ENCODE measurements around the gene SORBS2.
"Not testable (repeated sequence)": the region's sequence is repeated elsewhere in the genome, so short reads cannot be mapped to it uniquely, and the experiment has no call there.

Gene SORBS2

DNA sequence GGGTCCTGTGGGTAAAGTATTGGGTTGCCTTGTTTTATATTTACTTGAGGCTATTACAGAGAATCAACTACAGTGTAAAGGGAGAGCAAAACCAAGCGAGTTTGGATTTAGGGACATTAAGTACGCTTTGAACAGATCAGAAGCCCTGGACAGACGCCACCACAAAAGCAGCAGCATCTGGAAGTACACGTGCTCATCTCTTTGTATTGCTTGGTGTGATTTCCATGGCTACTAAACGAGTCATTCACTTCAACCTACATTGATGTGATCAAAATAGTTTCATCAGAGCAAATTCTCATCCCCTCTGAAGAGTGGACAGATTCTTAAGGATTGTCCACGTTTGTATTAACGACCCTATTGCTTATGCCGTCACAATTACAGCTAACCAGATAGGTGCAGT lies 85.1 kb downstream of the SORBS2 start:
- H3K4me1 ChIP-seq (ENCODE audit: control insufficient read depth, insufficient read depth, low read length), result peaks cover 2% of the 10 kb centered on the region
- H3K27me3 ChIP-seq (ENCODE audit: control insufficient read depth, insufficient read depth, low read length), result no peaks in the 10 kb centered on the region
- H3K27ac ChIP-seq (ENCODE audit: low read length), result no peak overlapping the region
- no peak for DNase-seq (ENCODE audit: low read depth, low spot score)
- no peak overlapping the region for H3K4me3 ChIP-seq (ENCODE audit: low read length)
- no CpG with 5 or more reads among the region's 8 CpGs for WGBS (ENCODE audit: insufficient coverage, insufficient read length)
- H3K36me3 ChIP-seq (ENCODE audit: control insufficient read depth, insufficient read depth, low read length), result no peaks in the 10 kb centered on the region
- H3K9me3 ChIP-seq (ENCODE audit: control insufficient read depth, insufficient read depth, low read length), result no peaks in the 10 kb centered on the region

DNA sequence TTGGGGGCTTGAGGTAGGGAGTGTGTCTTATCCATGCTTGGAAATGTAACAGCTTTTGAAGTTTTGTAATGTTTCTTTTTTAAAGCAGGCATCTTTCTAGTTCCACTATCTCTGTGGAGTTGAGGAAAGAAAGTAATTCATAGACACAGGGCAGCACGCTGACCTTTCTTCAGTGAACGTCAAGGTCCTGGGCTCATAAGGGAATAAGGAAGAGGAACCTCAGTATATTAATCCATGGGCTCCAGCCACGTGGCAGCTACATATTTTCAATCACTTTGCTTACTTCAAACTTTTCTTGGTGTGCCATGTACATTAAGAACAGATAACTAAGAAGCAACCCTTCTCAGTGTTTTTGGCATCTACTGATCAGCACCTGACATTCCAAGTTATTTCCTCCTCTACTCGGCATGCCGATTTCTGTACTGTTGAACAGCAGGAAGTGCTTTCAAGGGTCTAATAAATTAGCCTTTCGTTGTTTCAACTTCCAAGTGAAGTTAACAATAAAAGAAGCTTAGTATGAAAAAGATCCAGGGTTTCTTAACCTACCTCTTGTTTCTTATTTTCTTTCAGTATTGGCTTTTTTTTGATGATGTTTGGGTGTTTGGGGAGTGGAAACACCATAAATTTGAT lies 88.2 kb downstream of the SORBS2 start:
- H3K4me3 ChIP-seq (ENCODE audit: low read length), result no peak overlapping the region
- H3K4me1 ChIP-seq (ENCODE audit: control insufficient read depth, insufficient read depth, low read length), result no peaks in the 10 kb centered on the region
- H3K27ac ChIP-seq (ENCODE audit: low read length), result no peak overlapping the region

DNA sequence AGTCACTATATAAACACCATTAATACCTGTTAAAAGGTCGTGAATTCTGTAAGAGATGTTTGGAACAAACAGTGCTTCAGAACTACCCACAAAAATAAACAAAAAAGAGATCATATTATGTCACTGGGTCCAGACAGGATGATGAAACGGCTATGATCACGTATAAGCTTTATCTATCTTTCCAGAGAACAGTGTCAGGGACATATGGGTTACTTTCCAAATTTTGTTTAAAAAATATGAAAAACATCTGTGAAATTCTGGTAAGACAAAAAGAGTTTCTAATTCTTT lies 90.0 kb downstream of the SORBS2 start:
- H3K27me3 ChIP-seq (ENCODE audit: control insufficient read depth, insufficient read depth, low read length), result no peaks in the 10 kb centered on the region
- no peaks in the 10 kb centered on the region for H3K36me3 ChIP-seq (ENCODE audit: control insufficient read depth, insufficient read depth, low read length)
- H3K27ac ChIP-seq (ENCODE audit: low read length), result no peak overlapping the region
- no peak overlapping the region for H3K4me3 ChIP-seq (ENCODE audit: low read length)
- no CpG with 5 or more reads among the region's 3 CpGs for WGBS (ENCODE audit: insufficient coverage, insufficient read length)
- no peak for DNase-seq (ENCODE audit: low read depth, low spot score)
- no peaks in the 10 kb centered on the region for H3K4me1 ChIP-seq (ENCODE audit: control insufficient read depth, insufficient read depth, low read length)
- H3K9me3 ChIP-seq (ENCODE audit: control insufficient read depth, insufficient read depth, low read length), result no peaks in the 10 kb centered on the region

More for the DNA sequence above, 88.2 kb downstream of the SORBS2 start:
- WGBS (ENCODE audit: insufficient coverage, insufficient read length), result no CpG with 5 or more reads among the region's 6 CpGs
- H3K36me3 ChIP-seq (ENCODE audit: control insufficient read depth, insufficient read depth, low read length), result no peaks in the 10 kb centered on the region
- no peaks in the 10 kb centered on the region for H3K9me3 ChIP-seq (ENCODE audit: control insufficient read depth, insufficient read depth, low read length)
- no peak for DNase-seq (ENCODE audit: low read depth, low spot score)
- H3K27me3 ChIP-seq (ENCODE audit: control insufficient read depth, insufficient read depth, low read length), result no peaks in the 10 kb centered on the region

DNA sequence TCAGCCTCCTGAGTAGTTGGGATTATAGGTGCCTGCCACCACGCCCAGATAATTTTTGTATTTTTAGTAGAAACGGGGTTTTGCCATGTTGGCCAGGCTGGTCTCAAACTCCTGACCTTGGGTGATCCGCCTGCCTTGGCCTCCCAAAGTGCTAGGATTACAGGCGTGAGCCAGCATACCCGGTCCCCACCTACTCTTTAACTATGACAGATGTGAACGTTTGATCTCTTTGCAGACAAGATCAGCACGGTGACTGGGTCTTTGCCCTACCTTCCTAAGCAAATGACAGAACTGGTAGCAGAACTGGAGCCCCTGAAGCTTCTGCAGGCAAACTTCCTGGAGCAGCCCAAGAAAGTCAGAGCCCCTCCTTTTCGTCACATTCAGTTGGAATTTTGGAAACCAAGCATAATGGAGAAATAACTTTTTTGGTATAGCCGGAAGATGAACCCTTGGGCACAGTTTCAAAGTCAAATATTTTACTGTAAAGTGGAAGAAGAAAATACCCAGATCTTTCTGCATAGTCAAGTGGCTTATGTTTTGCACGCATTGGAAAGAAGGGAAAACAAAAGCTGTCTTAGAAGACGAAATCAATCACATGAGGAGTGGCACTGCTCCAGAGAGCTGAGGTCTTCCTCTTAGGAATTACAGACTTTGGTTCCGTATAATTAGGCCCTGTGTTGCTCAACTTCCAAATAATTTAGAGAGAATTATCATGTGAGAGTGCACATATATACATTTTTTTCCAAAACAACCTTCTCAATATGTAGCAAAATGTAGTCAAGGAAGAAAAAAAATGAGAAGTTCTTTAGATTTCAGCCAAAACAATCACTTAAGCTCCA lies 90.6 kb downstream of the SORBS2 start:
- Histone ChIP-seq H3K36me3 (ENCODE audit: control insufficient read depth, insufficient read depth, low read length) (no peaks in the 10 kb centered on the region), H3K4me1 (ENCODE audit: control insufficient read depth, insufficient read depth, low read length) (no peaks in the 10 kb centered on the region), H3K4me3 (ENCODE audit: low read length) (no peak overlapping the region), H3K27ac (ENCODE audit: low read length) (no peak overlapping the region), H3K27me3 (ENCODE audit: control insufficient read depth, insufficient read depth, low read length) (no peaks in the 10 kb centered on the region), H3K9me3 (ENCODE audit: control insufficient read depth, insufficient read depth, low read length) (no peaks in the 10 kb centered on the region)
- no peak for DNase-seq (ENCODE audit: low read depth, low spot score)
- no CpG with 5 or more reads among the region's 12 CpGs for WGBS (ENCODE audit: insufficient coverage, insufficient read length)

DNA sequence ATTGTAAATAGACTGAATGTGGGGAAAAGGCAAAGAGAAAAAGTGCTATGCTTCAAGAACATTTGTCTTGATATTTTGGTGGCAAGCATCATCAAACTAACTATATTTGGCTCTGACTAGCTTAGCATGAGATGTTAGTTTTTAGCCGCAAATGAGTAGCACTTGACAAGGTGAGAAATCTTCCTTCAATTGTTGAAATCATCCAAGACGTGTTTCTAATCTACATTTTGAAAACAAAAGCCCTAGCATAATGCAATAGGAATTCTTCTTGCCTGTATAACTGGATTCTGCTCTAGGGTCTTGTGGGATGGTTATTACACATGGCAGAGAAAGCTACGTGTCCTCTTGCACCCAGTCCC lies 92.5 kb downstream of the SORBS2 start:
- no peaks in the 10 kb centered on the region for H3K27me3 ChIP-seq (ENCODE audit: control insufficient read depth, insufficient read depth, low read length)
- no CpG with 5 or more reads among the region's 3 CpGs for WGBS (ENCODE audit: insufficient coverage, insufficient read length)
- no peak for DNase-seq (ENCODE audit: low read depth, low spot score)
- no peak overlapping the region for H3K27ac ChIP-seq (ENCODE audit: low read length)
- H3K4me1 ChIP-seq (ENCODE audit: control insufficient read depth, insufficient read depth, low read length), result 0 out of 2 replicates have a peak, but pooled peaks cover 1% of the 10 kb centered on the region
- no peak overlapping the region for H3K4me3 ChIP-seq (ENCODE audit: low read length)
- no peaks in the 10 kb centered on the region for H3K9me3 ChIP-seq (ENCODE audit: control insufficient read depth, insufficient read depth, low read length)
- H3K36me3 ChIP-seq (ENCODE audit: control insufficient read depth, insufficient read depth, low read length), result no peaks in the 10 kb centered on the region

DNA sequence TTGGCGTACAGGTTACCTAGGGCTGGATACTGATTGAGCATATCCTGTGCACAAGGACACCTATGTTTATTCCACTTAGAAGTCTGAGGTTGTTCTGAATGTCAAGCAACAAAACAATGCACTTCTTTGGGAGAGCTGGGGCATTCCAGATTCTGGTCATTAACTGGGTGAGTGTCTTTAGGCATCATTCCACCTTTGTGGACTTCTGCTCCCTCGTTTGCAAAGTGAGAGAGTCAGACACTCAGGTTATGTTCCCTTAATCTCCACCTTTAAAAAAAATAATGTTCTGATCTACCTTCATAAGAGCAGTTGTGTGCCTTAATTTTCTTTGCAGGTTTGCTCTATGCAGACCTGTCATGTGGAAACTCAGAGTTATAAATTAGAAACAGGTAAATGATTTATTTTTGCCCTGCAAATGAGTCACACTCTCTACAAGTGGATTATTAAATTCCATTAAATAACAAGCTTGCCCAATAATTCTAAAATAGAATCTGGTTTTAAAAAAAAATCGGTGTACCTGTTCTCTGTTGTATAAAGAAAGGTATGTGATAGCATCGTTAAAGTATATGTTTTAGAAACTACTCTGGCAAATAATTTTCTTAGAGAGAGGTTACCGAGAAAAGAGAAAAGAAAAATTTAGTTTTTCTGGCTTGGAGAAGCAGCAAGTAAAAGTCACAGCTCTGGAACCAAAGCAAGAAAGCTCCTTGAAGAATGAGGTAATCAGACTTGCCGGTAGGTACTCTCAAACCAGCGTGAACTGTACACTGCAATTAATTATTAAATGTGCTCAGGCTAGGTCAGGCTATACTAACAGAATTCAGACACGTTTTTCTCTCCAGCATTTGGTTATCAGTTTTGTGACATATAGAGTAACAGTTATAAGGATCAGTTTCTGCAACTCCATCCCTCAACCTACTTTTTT lies 93.2 kb downstream of the SORBS2 start:
- no peak overlapping the region for H3K27ac ChIP-seq (ENCODE audit: low read length)
- DNase-seq (ENCODE audit: low read depth, low spot score), result no peak
- no peak overlapping the region for H3K4me3 ChIP-seq (ENCODE audit: low read length)
- 100% methylated on average over 2 of the region's 8 CpGs for WGBS (ENCODE audit: insufficient coverage, insufficient read length)
- no peaks in the 10 kb centered on the region for H3K27me3 ChIP-seq (ENCODE audit: control insufficient read depth, insufficient read depth, low read length)
- H3K4me1 ChIP-seq (ENCODE audit: control insufficient read depth, insufficient read depth, low read length), result 0 out of 2 replicates have a peak, but pooled peaks cover 1% of the 10 kb centered on the region
- H3K9me3 ChIP-seq (ENCODE audit: control insufficient read depth, insufficient read depth, low read length), result no peaks in the 10 kb centered on the region
- no peaks in the 10 kb centered on the region for H3K36me3 ChIP-seq (ENCODE audit: control insufficient read depth, insufficient read depth, low read length)

DNA sequence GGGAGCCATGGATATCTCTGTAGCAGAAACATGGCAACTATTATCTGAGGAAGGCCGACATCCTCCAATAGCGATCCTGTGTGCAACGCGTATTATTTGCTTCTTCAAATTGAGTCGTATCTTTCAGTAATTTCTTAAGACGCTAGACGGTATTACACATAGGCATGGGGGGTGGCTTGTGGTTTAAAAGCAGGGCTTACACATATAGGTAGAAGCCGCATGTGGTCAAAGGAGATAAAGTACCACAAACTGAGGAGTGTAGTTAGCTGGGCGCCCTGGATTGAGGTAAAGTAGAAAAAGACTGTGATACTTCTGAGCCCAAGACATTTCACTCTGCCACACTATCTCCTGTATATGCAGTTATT lies 94.6 kb downstream of the SORBS2 start:
- DNase-seq (ENCODE audit: low read depth, low spot score), result no peak
- no CpG with 5 or more reads among the region's 9 CpGs for WGBS (ENCODE audit: insufficient coverage, insufficient read length)
- Histone ChIP-seq H3K27me3 (ENCODE audit: control insufficient read depth, insufficient read depth, low read length) (no peaks in the 10 kb centered on the region), H3K9me3 (ENCODE audit: control insufficient read depth, insufficient read depth, low read length) (no peaks in the 10 kb centered on the region), H3K27ac (ENCODE audit: low read length) (no peak overlapping the region), H3K4me1 (ENCODE audit: control insufficient read depth, insufficient read depth, low read length) (0 out of 2 replicates have a peak, but pooled peaks cover 1% of the 10 kb centered on the region), H3K4me3 (ENCODE audit: low read length) (no peak overlapping the region), H3K36me3 (ENCODE audit: control insufficient read depth, insufficient read depth, low read length) (no peaks in the 10 kb centered on the region)

DNA sequence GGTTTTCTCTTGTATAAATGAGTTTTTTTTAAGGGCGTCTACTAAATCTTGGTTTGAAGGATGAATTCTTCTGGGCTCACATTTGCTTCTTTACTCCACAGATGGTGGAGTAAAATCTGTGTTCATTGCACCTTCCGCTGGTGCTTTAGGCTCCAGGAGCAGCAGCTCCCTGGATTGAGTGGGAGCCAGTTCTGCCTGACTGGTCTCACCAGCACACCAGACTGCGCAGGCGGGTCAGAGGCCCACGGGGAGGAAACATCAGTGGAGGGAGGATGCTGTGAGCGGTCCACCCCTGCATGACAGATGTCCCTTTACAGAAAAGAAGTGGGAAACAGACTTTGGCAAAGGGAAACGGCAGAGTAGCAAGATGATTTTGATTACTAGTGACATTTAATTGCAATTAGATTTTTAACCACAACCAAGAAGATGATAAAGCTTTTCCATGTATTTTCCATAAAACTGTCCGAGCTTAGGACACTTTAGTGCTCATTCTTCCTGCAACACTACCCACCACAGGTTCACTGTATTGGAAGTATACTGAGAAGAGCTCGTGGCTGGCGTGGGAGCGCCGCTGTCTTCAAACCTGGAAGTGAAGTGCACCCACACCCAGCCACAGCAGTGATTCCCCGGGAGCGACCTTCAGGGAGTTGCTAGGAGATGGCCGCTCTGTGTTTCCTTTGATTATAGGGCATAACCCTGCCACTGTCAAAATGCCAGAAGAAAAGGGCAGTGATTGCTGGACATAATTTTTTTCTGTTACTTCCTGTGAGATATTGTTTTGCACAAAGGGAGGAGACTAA lies 95.2 kb downstream of the SORBS2 start:
- WGBS (ENCODE audit: insufficient coverage, insufficient read length), result no CpG with 5 or more reads among the region's 15 CpGs
- Histone ChIP-seq H3K4me3 (ENCODE audit: low read length) (no peak overlapping the region), H3K9me3 (ENCODE audit: control insufficient read depth, insufficient read depth, low read length) (no peaks in the 10 kb centered on the region), H3K4me1 (ENCODE audit: control insufficient read depth, insufficient read depth, low read length) (0 out of 2 replicates have a peak, but pooled peaks cover 1% of the 10 kb centered on the region), H3K27me3 (ENCODE audit: control insufficient read depth, insufficient read depth, low read length) (no peaks in the 10 kb centered on the region), H3K36me3 (ENCODE audit: control insufficient read depth, insufficient read depth, low read length) (no peaks in the 10 kb centered on the region), H3K27ac (ENCODE audit: low read length) (no peak overlapping the region)
- DNase-seq (ENCODE audit: low read depth, low spot score), result no peak

DNA sequence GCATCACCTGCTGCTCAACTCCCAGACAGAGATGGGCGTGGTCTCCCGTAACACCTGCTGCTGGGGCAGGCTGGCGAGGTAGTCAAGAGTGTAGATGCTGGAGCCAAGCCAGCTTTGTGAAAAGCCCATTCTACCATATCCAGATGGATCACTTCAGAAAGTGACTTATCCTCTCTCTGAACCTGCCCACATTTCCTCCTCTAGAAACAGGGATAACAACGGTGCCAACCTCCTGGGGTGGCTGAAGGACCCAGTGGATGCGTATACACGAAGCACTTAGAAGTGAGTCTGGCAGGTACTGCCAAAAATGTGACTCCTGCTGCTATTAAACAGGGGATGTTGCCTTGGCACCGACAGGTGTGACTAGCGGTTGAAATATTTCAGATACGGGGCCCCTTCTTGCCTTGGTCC lies 95.8 kb downstream of the SORBS2 start:
- no peaks in the 10 kb centered on the region for H3K9me3 ChIP-seq (ENCODE audit: control insufficient read depth, insufficient read depth, low read length)
- H3K27me3 ChIP-seq (ENCODE audit: control insufficient read depth, insufficient read depth, low read length), result no peaks in the 10 kb centered on the region
- H3K36me3 ChIP-seq (ENCODE audit: control insufficient read depth, insufficient read depth, low read length), result no peaks in the 10 kb centered on the region
- no peak overlapping the region for H3K27ac ChIP-seq (ENCODE audit: low read length)
- DNase-seq (ENCODE audit: low read depth, low spot score), result no peak
- 0 out of 2 replicates have a peak, but pooled peaks cover 1% of the 10 kb centered on the region for H3K4me1 ChIP-seq (ENCODE audit: control insufficient read depth, insufficient read depth, low read length)
- H3K4me3 ChIP-seq (ENCODE audit: low read length), result no peak overlapping the region
- no CpG with 5 or more reads among the region's 9 CpGs for WGBS (ENCODE audit: insufficient coverage, insufficient read length)

DNA sequence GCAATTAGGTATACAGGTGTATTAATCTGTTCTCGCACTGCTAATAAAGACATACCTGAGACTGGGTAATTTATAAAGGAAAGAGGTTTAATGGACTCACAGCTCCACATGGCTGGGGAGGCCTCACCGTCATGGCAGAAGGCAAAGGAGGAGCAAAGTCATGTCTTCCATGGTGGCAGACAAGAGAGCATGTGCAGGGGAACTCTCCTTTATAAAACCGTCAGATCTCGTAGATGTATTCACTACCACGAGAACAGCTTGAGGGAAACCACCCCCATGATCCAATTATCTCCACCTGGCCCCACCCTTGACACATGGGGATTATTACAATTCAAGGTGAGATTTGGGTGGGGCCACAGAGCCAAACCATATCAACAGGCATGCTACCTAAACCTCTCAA lies 97.5 kb downstream of the SORBS2 start:
- not testable (repeated sequence) for H3K9me3 ChIP-seq (ENCODE audit: control insufficient read depth, insufficient read depth, low read length); H3K27me3 ChIP-seq (ENCODE audit: control insufficient read depth, insufficient read depth, low read length); H3K36me3 ChIP-seq (ENCODE audit: control insufficient read depth, insufficient read depth, low read length); H3K27ac ChIP-seq (ENCODE audit: low read length); DNase-seq (ENCODE audit: low read depth, low spot score); H3K4me3 ChIP-seq (ENCODE audit: low read length); H3K4me1 ChIP-seq (ENCODE audit: control insufficient read depth, insufficient read depth, low read length)
- no CpG with 5 or more reads among the region's 5 CpGs for WGBS (ENCODE audit: insufficient coverage, insufficient read length)

Measured in iPS DF 6.9 (cell line).